Measurements from ENCODE around the gene TMEFF1. TPM values are rescaled to one million over a fixed set of nuclear protein-coding genes. Genes with fewer than 3 reads are reported as not detected.

The TMEFF1 gene
- total RNA-seq, 2 donors from 2014 or later = 0.37 TPM; not detected in 1

GRCh38 chr9:100581081-100581480, 108.1 kb downstream of the TMEFF1 start:
- Histone ChIP-seq H3K4me3 (peak overlapping the region; percentile 14 to 38), H3K9me3 (no peaks in the 10 kb centered on the region), H3K36me3 (peaks cover 8% of the 10 kb centered on the region), H3K4me1 (no peaks in the 10 kb centered on the region), H3K27me3 (no peaks in the 10 kb centered on the region), H3K27ac (peak overlapping the region; percentile 57 to 84)
- TF ChIP-seq CTCF (IDR thresholded peaks at IDR 0.05) = no peak
- no peak for DNase-seq (ENCODE audit: low spot score)

GRCh38 chr9:100581661-100582060, 108.7 kb downstream of the TMEFF1 start:
- Histone ChIP-seq H3K4me1 (no peaks in the 10 kb centered on the region), H3K9me3 (no peaks in the 10 kb centered on the region), H3K27ac (peak overlapping the region; percentile 57 to 84), H3K4me3 (peak overlapping the region; percentile 14 to 38), H3K36me3 (peaks cover 9% of the 10 kb centered on the region), H3K27me3 (no peaks in the 10 kb centered on the region)
- TF ChIP-seq CTCF (IDR thresholded peaks at IDR 0.05) = no peak
- no peak for DNase-seq (ENCODE audit: low spot score)

GRCh38 chr9:100583014-100583802, 110.3 kb downstream of the TMEFF1 start:
- Histone ChIP-seq H3K4me3 (no peak overlapping the region), H3K27ac (peak overlapping the region in 1 of 2 donors; percentile 84), H3K36me3 (peaks cover 9% of the 10 kb centered on the region), H3K9me3 (no peaks in the 10 kb centered on the region), H3K27me3 (no peaks in the 10 kb centered on the region), H3K4me1 (no peaks in the 10 kb centered on the region)
- no peak for TF ChIP-seq CTCF (IDR thresholded peaks at IDR 0.05)
- DNase-seq (ENCODE audit: low spot score) = no peak

- no peak overlapping the region for H3K27ac ChIP-seq
- TF ChIP-seq CTCF (IDR thresholded peaks at IDR 0.05) = no peak
Observed at GRCh38 chr9:100584951-100585350, 112.0 kb downstream of the TMEFF1 start.

GRCh38 chr9:100586093-100586492, 113.1 kb downstream of the TMEFF1 start:
- no peak for TF ChIP-seq CTCF (IDR thresholded peaks at IDR 0.05)
- H3K36me3 ChIP-seq = peaks cover 9% of the 10 kb centered on the region
- H3K27me3 ChIP-seq = no peaks in the 10 kb centered on the region
- DNase-seq (ENCODE audit: low spot score) = no peak
- H3K4me3 ChIP-seq = no peak overlapping the region
- no peaks in the 10 kb centered on the region for H3K4me1 ChIP-seq
- no peak overlapping the region for H3K27ac ChIP-seq
- H3K9me3 ChIP-seq = no peaks in the 10 kb centered on the region

More at GRCh38 chr9:100584951-100585350, 112.0 kb downstream of the TMEFF1 start:
- no peaks in the 10 kb centered on the region for H3K27me3 ChIP-seq
- H3K4me1 ChIP-seq = no peaks in the 10 kb centered on the region
- H3K9me3 ChIP-seq = no peaks in the 10 kb centered on the region
- no peak overlapping the region for H3K4me3 ChIP-seq
- DNase-seq (ENCODE audit: low spot score) = no peak
- peaks cover 9% of the 10 kb centered on the region for H3K36me3 ChIP-seq

Measured in right atrium auricular region (tissue), 2 donors.